HepG2 (cell line): ENCODE measurements around the gene TMEM121. TPM values are rescaled to one million over a fixed set of nuclear protein-coding genes. Genes with fewer than 3 reads are reported as not detected.

Experiments
- AGO2 ChIP-seq: fragments of 200-400 bp; formaldehyde crosslinking; optimal IDR thresholded peaks from 2 replicates; pipeline ENCODE3; 2017; ENCODE audit warnings: mild to moderate bottlenecking, low read depth, low read length, moderate library complexity
- CHD4 ChIP-seq: fragments of 200-600 bp; sonication (generic); IDR thresholded peaks from 2 replicates; pipeline ENCODE4 v1.7.0; 2017; ENCODE audit warnings: mild to moderate bottlenecking, low read length, borderline replicate concordance
- MTA1 ChIP-seq: sonication (generic); formaldehyde crosslinking; IDR thresholded peaks from 2 replicates; pipeline ENCODE4 v1.4.0; 2020; ENCODE audit warnings: missing genetic modification reagents, mild to moderate bottlenecking, borderline replicate concordance
- RBAK ChIP-seq: sonication (generic); formaldehyde crosslinking; IDR thresholded peaks from 2 replicates; pipeline ENCODE4 v1.5.1; 2020; ENCODE audit warnings: mild to moderate bottlenecking, missing genetic modification reagents
- REXO4 ChIP-seq: sonication (generic); formaldehyde crosslinking; IDR thresholded peaks from 2 replicates; pipeline ENCODE4 v1.8.0; 2022; ENCODE audit warnings: missing genetic modification reagents, mild to moderate bottlenecking, borderline replicate concordance
- SIX4 ChIP-seq: sonication (generic); formaldehyde crosslinking; IDR thresholded peaks from 2 replicates; pipeline ENCODE4 v1.4.0; 2020; ENCODE audit warnings: missing genetic modification reagents
- SP2 ChIP-seq: sonication (generic); formaldehyde crosslinking; IDR thresholded peaks from 2 replicates; pipeline ENCODE4 v1.5.1; 2020; ENCODE audit warnings: mild to moderate bottlenecking, missing genetic modification reagents
- TAF15 ChIP-seq: fragments of 200-400 bp; formaldehyde crosslinking; IDR thresholded peaks from one replicate; pipeline ENCODE4 v1.6.1; 2018; ENCODE audit warnings: mild to moderate bottlenecking, low read depth, low read length; ENCODE audit not compliant: poor library complexity, severe bottlenecking
- ZIK1 ChIP-seq: sonication (generic); formaldehyde crosslinking; IDR thresholded peaks from 2 replicates; pipeline ENCODE4 v1.5.0; 2020; ENCODE audit warnings: mild to moderate bottlenecking, low read depth, missing genetic modification reagents, borderline replicate concordance
- ZNF296 ChIP-seq: sonication (generic); formaldehyde crosslinking; conservative IDR thresholded peaks from 2 replicates; pipeline ENCODE4 v1.5.0; 2020; ENCODE audit warnings: mild to moderate bottlenecking, missing genetic modification reagents
- ZNF878 ChIP-seq: sonication (generic); formaldehyde crosslinking; IDR thresholded peaks from 2 replicates; pipeline ENCODE4 v1.8.1; 2023; ENCODE audit warnings: mild to moderate bottlenecking, missing genetic modification reagents, moderate library complexity
- polyA plus RNA-seq, 8 experiments: library from polyadenylated mRNA; depleted of rRNA in 3 of 8; stranded (reverse) in 7 of 8; unstranded in 1 of 8; fragments of >200 nt; fragmentation: Illumina TruSeq in 4 of 8; extraction: Trizol in 4 of 8; gene quantifications; 2 replicates each; pipeline versions ENCODE4 v1.2.1 to v1.2.3, GENCODE V29; 2011 to 2016; ENCODE audit warnings: low read depth in 4 of 8, missing spikeins in 1 of 8, mixed read lengths in 1 of 8; ENCODE audit not compliant: insufficient read depth in 1 of 8
- total RNA-seq, 5 experiments: library from RNA; depleted of rRNA; stranded (reverse); fragments of >200 nt; fragmentation: Illumina TruSeq; extraction: Trizol; gene quantifications; 2 replicates each; pipeline ENCODE4 v1.2.3, GENCODE V29; 2016; ENCODE audit warnings: low read depth in 1 of 5
- TF ChIP-seq, protein P1 (sequence below): sonication (generic); formaldehyde crosslinking; IDR thresholded peaks from 2 replicates; pipeline ENCODE4 v1.4.0; 2020; ENCODE audit warnings: missing genetic modification reagents, borderline replicate concordance
- TF ChIP-seq, protein P2 (sequence below): sonication (generic); formaldehyde crosslinking; IDR thresholded peaks from 2 replicates; pipeline ENCODE4 v1.5.1; 2020; ENCODE audit warnings: missing genetic modification reagents, mild to moderate bottlenecking, borderline replicate concordance
- TF ChIP-seq, protein P3 (sequence below): sonication (generic); formaldehyde crosslinking; IDR thresholded peaks from 2 replicates; pipeline ENCODE4 v1.4.0; 2020; ENCODE audit warnings: missing genetic modification reagents
- TF ChIP-seq, protein P4 (sequence below): sonication (generic); formaldehyde crosslinking; IDR thresholded peaks from 2 replicates; pipeline ENCODE4 v1.8.0; 2022; ENCODE audit warnings: mild to moderate bottlenecking, missing genetic modification reagents; ENCODE audit not compliant: insufficient replicate concordance

The TMEM121 gene
- total and polyA plus RNA-seq, 2 of the 13 experiments (the other 11 are each of a cell fraction or from before 2014, with no cell fraction given): 6.6 to 19.0 TPM

DNA sequence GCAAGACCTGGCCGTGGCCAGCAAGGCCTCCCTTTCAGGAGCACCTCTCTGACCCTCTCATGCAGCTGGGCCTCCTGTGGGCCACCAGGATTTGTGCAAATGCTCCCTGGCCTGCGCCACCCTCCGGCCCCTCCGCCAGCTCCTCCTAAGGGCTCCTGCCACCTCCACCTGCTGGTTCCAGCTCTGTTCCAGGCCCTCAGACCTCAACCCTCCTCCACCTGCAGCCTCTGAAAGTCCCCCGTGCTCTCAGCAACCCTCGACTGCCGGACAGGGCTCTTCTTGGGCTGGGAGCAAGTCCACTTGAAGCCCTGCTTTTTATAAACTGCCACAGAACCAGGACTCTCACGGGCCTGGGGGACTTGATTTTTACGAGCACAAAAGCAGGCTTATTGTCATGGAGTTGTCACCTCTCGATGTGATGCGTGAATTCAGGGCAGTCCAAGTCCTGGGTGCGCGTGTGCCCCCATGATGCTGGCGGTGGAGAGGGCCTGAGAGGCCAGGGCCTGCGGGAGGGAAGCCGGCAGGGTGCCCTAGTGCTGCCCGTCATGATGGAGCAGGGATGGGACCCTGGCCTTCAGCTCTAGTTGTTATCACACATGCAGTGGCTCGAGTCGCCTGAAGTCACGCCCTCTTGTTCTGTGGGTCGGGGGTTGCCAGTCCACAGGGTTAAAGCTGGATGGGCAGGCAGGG is 26.2 kb upstream of the TMEM121 start (continued):
- TF ChIP-seq, protein P1, sequence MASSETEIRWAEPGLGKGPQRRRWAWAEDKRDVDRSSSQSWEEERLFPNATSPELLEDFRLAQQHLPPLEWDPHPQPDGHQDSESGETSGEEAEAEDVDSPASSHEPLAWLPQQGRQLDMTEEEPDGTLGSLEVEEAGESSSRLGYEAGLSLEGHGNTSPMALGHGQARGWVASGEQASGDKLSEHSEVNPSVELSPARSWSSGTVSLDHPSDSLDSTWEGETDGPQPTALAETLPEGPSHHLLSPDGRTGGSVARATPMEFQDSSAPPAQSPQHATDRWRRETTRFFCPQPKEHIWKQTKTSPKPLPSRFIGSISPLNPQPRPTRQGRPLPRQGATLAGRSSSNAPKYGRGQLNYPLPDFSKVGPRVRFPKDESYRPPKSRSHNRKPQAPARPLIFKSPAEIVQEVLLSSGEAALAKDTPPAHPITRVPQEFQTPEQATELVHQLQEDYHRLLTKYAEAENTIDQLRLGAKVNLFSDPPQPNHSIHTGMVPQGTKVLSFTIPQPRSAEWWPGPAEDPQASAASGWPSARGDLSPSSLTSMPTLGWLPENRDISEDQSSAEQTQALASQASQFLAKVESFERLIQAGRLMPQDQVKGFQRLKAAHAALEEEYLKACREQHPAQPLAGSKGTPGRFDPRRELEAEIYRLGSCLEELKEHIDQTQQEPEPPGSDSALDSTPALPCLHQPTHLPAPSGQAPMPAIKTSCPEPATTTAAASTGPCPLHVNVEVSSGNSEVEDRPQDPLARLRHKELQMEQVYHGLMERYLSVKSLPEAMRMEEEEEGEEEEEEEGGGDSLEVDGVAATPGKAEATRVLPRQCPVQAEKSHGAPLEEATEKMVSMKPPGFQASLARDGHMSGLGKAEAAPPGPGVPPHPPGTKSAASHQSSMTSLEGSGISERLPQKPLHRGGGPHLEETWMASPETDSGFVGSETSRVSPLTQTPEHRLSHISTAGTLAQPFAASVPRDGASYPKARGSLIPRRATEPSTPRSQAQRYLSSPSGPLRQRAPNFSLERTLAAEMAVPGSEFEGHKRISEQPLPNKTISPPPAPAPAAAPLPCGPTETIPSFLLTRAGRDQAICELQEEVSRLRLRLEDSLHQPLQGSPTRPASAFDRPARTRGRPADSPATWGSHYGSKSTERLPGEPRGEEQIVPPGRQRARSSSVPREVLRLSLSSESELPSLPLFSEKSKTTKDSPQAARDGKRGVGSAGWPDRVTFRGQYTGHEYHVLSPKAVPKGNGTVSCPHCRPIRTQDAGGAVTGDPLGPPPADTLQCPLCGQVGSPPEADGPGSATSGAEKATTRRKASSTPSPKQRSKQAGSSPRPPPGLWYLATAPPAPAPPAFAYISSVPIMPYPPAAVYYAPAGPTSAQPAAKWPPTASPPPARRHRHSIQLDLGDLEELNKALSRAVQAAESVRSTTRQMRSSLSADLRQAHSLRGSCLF (CRISPR knock-in tag): no peak
- TF ChIP-seq ZNF296 (CRISPR knock-in tag) (no peak), RBAK (no peak), SIX4 (CRISPR knock-in tag) (no peak), ZIK1 (CRISPR knock-in tag) (peak; percentile 9; the same call in 1 of the 2 replicates), AGO2 (peak; percentile 72), ZNF878 (no peak), MTA1 (CRISPR knock-in tag) (no peak), SP2 (CRISPR knock-in tag) (peak; percentile 34), CHD4 (no peak), TAF15 (no peak), REXO4 (CRISPR knock-in tag) (no peak)
- TF ChIP-seq, protein P2, sequence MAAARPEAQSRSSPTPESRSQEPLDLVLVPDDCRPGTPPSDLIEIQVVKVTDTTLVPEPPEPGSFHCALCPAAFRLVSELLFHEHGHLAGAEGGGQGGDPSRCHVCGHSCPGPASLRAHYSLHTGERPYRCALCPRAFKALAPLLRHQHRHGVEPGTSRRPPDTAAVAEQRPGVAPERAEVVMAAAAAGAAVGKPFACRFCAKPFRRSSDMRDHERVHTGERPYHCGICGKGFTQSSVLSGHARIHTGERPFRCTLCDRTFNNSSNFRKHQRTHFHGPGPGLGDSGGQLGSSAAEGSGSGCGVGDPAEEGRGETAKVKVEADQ: 0 out of 2 replicates have a peak, but pooled peaks have one; percentile 21
- TF ChIP-seq, protein P3, sequence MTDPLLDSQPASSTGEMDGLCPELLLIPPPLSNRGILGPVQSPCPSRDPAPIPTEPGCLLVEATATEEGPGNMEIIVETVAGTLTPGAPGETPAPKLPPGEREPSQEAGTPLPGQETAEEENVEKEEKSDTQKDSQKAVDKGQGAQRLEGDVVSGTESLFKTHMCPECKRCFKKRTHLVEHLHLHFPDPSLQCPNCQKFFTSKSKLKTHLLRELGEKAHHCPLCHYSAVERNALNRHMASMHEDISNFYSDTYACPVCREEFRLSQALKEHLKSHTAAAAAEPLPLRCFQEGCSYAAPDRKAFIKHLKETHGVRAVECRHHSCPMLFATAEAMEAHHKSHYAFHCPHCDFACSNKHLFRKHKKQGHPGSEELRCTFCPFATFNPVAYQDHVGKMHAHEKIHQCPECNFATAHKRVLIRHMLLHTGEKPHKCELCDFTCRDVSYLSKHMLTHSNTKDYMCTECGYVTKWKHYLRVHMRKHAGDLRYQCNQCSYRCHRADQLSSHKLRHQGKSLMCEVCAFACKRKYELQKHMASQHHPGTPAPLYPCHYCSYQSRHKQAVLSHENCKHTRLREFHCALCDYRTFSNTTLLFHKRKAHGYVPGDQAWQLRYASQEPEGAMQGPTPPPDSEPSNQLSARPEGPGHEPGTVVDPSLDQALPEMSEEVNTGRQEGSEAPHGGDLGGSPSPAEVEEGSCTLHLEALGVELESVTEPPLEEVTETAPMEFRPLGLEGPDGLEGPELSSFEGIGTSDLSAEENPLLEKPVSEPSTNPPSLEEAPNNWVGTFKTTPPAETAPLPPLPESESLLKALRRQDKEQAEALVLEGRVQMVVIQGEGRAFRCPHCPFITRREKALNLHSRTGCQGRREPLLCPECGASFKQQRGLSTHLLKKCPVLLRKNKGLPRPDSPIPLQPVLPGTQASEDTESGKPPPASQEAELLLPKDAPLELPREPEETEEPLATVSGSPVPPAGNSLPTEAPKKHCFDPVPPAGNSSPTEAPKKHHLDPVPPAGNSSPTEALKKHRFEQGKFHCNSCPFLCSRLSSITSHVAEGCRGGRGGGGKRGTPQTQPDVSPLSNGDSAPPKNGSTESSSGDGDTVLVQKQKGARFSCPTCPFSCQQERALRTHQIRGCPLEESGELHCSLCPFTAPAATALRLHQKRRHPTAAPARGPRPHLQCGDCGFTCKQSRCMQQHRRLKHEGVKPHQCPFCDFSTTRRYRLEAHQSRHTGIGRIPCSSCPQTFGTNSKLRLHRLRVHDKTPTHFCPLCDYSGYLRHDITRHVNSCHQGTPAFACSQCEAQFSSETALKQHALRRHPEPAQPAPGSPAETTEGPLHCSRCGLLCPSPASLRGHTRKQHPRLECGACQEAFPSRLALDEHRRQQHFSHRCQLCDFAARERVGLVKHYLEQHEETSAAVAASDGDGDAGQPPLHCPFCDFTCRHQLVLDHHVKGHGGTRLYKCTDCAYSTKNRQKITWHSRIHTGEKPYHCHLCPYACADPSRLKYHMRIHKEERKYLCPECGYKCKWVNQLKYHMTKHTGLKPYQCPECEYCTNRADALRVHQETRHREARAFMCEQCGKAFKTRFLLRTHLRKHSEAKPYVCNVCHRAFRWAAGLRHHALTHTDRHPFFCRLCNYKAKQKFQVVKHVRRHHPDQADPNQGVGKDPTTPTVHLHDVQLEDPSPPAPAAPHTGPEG (CRISPR knock-in tag): no peak
- TF ChIP-seq, protein P4, sequence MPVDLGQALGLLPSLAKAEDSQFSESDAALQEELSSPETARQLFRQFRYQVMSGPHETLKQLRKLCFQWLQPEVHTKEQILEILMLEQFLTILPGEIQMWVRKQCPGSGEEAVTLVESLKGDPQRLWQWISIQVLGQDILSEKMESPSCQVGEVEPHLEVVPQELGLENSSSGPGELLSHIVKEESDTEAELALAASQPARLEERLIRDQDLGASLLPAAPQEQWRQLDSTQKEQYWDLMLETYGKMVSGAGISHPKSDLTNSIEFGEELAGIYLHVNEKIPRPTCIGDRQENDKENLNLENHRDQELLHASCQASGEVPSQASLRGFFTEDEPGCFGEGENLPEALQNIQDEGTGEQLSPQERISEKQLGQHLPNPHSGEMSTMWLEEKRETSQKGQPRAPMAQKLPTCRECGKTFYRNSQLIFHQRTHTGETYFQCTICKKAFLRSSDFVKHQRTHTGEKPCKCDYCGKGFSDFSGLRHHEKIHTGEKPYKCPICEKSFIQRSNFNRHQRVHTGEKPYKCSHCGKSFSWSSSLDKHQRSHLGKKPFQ (CRISPR knock-in tag): no peak
